ENCODE measurements around the gene ZKSCAN8. TPM values are rescaled to one million over a fixed set of nuclear protein-coding genes. Genes with fewer than 3 reads are reported as not detected.
"Not testable (repeated sequence)": the region's sequence is repeated elsewhere in the genome, so short reads cannot be mapped to it uniquely, and the experiment has no call there.

Gene ZKSCAN8
- total RNA-seq, 1 donor from 2014 or later = 37.4 TPM

GRCh38 chr6:28121876-28122275 lies 19.8 kb upstream of the ZKSCAN8 start:
- Mint-ChIP-seq H3K27me3 (ENCODE audit: unreplicated experiment) (no peaks in the 10 kb centered on the region), H3K4me3 (ENCODE audit: unreplicated experiment) (no peak overlapping the region), H3K9me3 (ENCODE audit: unreplicated experiment) (peaks cover 2% of the 10 kb centered on the region), H3K36me3 (ENCODE audit: unreplicated experiment) (no peaks in the 10 kb centered on the region), H3K27ac (ENCODE audit: unreplicated experiment) (no peak overlapping the region), H3K4me1 (ENCODE audit: low read depth, unreplicated experiment) (peaks cover 12% of the 10 kb centered on the region)
- no peak for DNase-seq
- no peak for TF ChIP-seq CTCF (IDR thresholded peaks at IDR 0.05; ENCODE audit: partially characterized antibody, unreplicated experiment)

GRCh38 chr6:28122283-28122682 lies 19.4 kb upstream of the ZKSCAN8 start:
- H3K27ac Mint-ChIP-seq (ENCODE audit: unreplicated experiment); H3K27me3 Mint-ChIP-seq (ENCODE audit: unreplicated experiment); H3K4me3 Mint-ChIP-seq (ENCODE audit: unreplicated experiment); DNase-seq; H3K9me3 Mint-ChIP-seq (ENCODE audit: unreplicated experiment); H3K36me3 Mint-ChIP-seq (ENCODE audit: unreplicated experiment): not testable (repeated sequence)
- H3K4me1 Mint-ChIP-seq (ENCODE audit: low read depth, unreplicated experiment) = peaks cover 12% of the 10 kb centered on the region

GRCh38 chr6:28124350-28124970 lies 17.2 kb upstream of the ZKSCAN8 start, which contains the start of gene ZSCAN16:
Gene ZSCAN16, plus strand, starts transcription at chr6:28124609. Its CDS starts 835 bp downstream, at chr6:28125444.
- TF ChIP-seq CTCF (IDR thresholded peaks at IDR 0.05; ENCODE audit: partially characterized antibody, unreplicated experiment) = no peak
- H3K36me3 Mint-ChIP-seq (ENCODE audit: unreplicated experiment) = no peaks in the 10 kb centered on the region
- DNase-seq = peak; percentile 94
- no peaks in the 10 kb centered on the region for H3K27me3 Mint-ChIP-seq (ENCODE audit: unreplicated experiment)
- peaks cover 12% of the 10 kb centered on the region for H3K4me1 Mint-ChIP-seq (ENCODE audit: low read depth, unreplicated experiment)
- peak within 1 kb of the TSS; percentile 98 for H3K27ac Mint-ChIP-seq (ENCODE audit: unreplicated experiment)
- peaks cover 2% of the 10 kb centered on the region for H3K9me3 Mint-ChIP-seq (ENCODE audit: unreplicated experiment)
- peak within 1 kb of the TSS; percentile 98 for H3K4me3 Mint-ChIP-seq (ENCODE audit: unreplicated experiment)

- Mint-ChIP-seq H3K36me3 (ENCODE audit: unreplicated experiment) (no peaks in the 10 kb centered on the region), H3K27ac (ENCODE audit: unreplicated experiment) (peak overlapping the region; percentile 98), H3K4me3 (ENCODE audit: unreplicated experiment) (peak overlapping the region; percentile 98), H3K4me1 (ENCODE audit: low read depth, unreplicated experiment) (peaks cover 12% of the 10 kb centered on the region), H3K9me3 (ENCODE audit: unreplicated experiment) (peaks cover 2% of the 10 kb centered on the region), H3K27me3 (ENCODE audit: unreplicated experiment) (no peaks in the 10 kb centered on the region)
- TF ChIP-seq CTCF (IDR thresholded peaks at IDR 0.05; ENCODE audit: partially characterized antibody, unreplicated experiment) = no peak
- no peak for DNase-seq
These were observed 16.7 kb upstream of the ZKSCAN8 start for GRCh38 chr6:28124971-28125353.

GRCh38 chr6:28125401-28125800 lies 16.3 kb upstream of the ZKSCAN8 start:
- Mint-ChIP-seq H3K27ac (ENCODE audit: unreplicated experiment) (peak overlapping the region; percentile 98), H3K4me1 (ENCODE audit: low read depth, unreplicated experiment) (peaks cover 12% of the 10 kb centered on the region), H3K36me3 (ENCODE audit: unreplicated experiment) (no peaks in the 10 kb centered on the region), H3K4me3 (ENCODE audit: unreplicated experiment) (peak overlapping the region; percentile 98), H3K9me3 (ENCODE audit: unreplicated experiment) (peaks cover 2% of the 10 kb centered on the region), H3K27me3 (ENCODE audit: unreplicated experiment) (no peaks in the 10 kb centered on the region)
- no peak for TF ChIP-seq CTCF (IDR thresholded peaks at IDR 0.05; ENCODE audit: partially characterized antibody, unreplicated experiment)
- no peak for DNase-seq
